Activated CD4-positive, alpha-beta memory T cell treated with anti-CD3 and anti-CD28 coated beads for 36 hours (primary cell): ENCODE results near the gene CALHM6. TPM values are rescaled to one million over a fixed set of nuclear protein-coding genes. Genes with fewer than 3 reads are reported as not detected.

ENCODE experiments used
- total RNA-seq, 2 experiments: library from RNA; stranded (reverse); gene quantifications; one replicate each; pipeline ENCODE4 v1.2.3, GENCODE V29; 2021

The CALHM6 gene
- total RNA-seq, 2 experiments from 2014 or later = 3.4 to 4.4 TPM

Other genes with a start within 250 kb of the CALHM6 start
- gene TSPYL4, start 207.3 kb upstream of the CALHM6 start, total RNA-seq = 10 to 100 TPM; 10.5 to 11.1 TPM
- gene TSPYL1, start 181.4 kb upstream of the CALHM6 start, total RNA-seq = 10 to 100 TPM; 41.4 to 42.0 TPM
- 1 to 10 TPM; 8.3 to 8.6 TPM for gene DSE, start 90.4 kb upstream of the CALHM6 start, total RNA-seq
- not detected for gene CALHM5, start 50.3 kb downstream of the CALHM6 start, total RNA-seq
- gene TRAPPC3L, start 84.3 kb downstream of the CALHM6 start, total RNA-seq = not detected
- not detected for gene CALHM4, start 92.4 kb downstream of the CALHM6 start, total RNA-seq
- gene RWDD1, start 110.1 kb downstream of the CALHM6 start, total RNA-seq = 10 to 100 TPM; 46.7 to 49.1 TPM
- gene RSPH4A, start 155.1 kb downstream of the CALHM6 start, total RNA-seq = not detected
- gene ZUP1, start 207.4 kb downstream of the CALHM6 start, total RNA-seq = 10 to 100 TPM; 22.4 to 24.7 TPM
- 10 to 100 TPM in 1 of 2 experiments, 1 to 10 TPM in 1; 10.0 to 10.2 TPM for gene KPNA5, start 219.8 kb downstream of the CALHM6 start, total RNA-seq